Gastroesophageal sphincter (tissue), 4 donors: ENCODE results near the gene FOXF1. TPM values are rescaled to one million over a fixed set of nuclear protein-coding genes. Genes with fewer than 3 reads are reported as not detected.

Experiments used
- ATAC-seq: fragments of 150-250 bp; one replicate; pipeline ENCODE4 v1.9.1; 2016; ENCODE audit warnings: mild to moderate bottlenecking, moderate library complexity
- H3K27ac ChIP-seq, 4 donors: fragments of 200-600 bp; sonication (generic) in 3 of 4; 1 replicate in 3 of 4; 2 replicates in 1 of 4; pipeline ENCODE4 v1.5.1; 2016 to 2019
- H3K27me3 ChIP-seq: fragments of 200-600 bp; sonication (generic); one replicate; pipeline ENCODE4 v1.5.1; 2019
- H3K36me3 ChIP-seq, 2 donors: fragments of 200-600 bp; sonication (generic); one replicate each; pipeline ENCODE4 v1.5.1; 2019; ENCODE audit warnings: control low read depth in 1 of 2
- H3K4me1 ChIP-seq, 3 donors: fragments of 200-600 bp; sonication (generic); 1 replicate in 2 of 3; 2 replicates in 1 of 3; pipeline ENCODE4 v1.5.1; 2016 to 2019; ENCODE audit warnings: control low read depth in 2 of 3
- H3K4me3 ChIP-seq, 2 donors: fragments of 200-600 bp; sonication (generic); one replicate each; pipeline ENCODE4 v1.5.1; 2019; ENCODE audit warnings: mild to moderate bottlenecking in 1 of 2, moderate library complexity in 1 of 2
- H3K9me3 ChIP-seq, 3 donors: fragments of 200-600 bp; sonication (generic); one replicate each; pipeline ENCODE4 v1.5.1; 2017 to 2019; ENCODE audit warnings: control low read depth in 2 of 3
- CTCF ChIP-seq, 4 experiments: fragments of 200-600 bp in 2 of 4; fragments of 450-650 bp in 2 of 4; sonication (generic) in 1 of 4; IDR thresholded peaks; one replicate each; pipeline ENCODE4 v1.5.1; 2017 to 2019; ENCODE audit warnings: antibody characterized with exemption in 4 of 4, mild to moderate bottlenecking in 2 of 4, moderate library complexity in 2 of 4
- EP300 ChIP-seq: sonication (generic); formaldehyde crosslinking; IDR thresholded peaks from one replicate; pipeline ENCODE4 v1.6.1; 2017; ENCODE audit warnings: antibody characterized with exemption, mild to moderate bottlenecking
- POLR2A ChIP-seq, 2 donors: fragments of 450-650 bp; IDR thresholded peaks; one replicate each; pipeline ENCODE4 v1.6.1; 2017; ENCODE audit warnings: antibody characterized with exemption in 2 of 2, mild to moderate bottlenecking in 2 of 2, moderate library complexity in 1 of 2
- POLR2AphosphoS5 ChIP-seq: sonication (generic); formaldehyde crosslinking; IDR thresholded peaks from one replicate; pipeline ENCODE4 v1.6.1; 2017; ENCODE audit warnings: antibody characterized with exemption
- WGBS, 2 donors: methylation state at CpG; one replicate each; pipeline ENCODE4 v1.1.5; 2018; ENCODE audit warnings: low coverage in 1 of 2; 5-methylcytosine and 5-hydroxymethylcytosine counted together
- total RNA-seq, 4 donors: library from RNA; depleted of rRNA; stranded (reverse); fragments of >200 nt; gene quantifications; one replicate each; pipeline ENCODE4 v1.1.0, GENCODE V29; 2016

The FOXF1 gene
- total RNA-seq, 4 donors from 2014 or later: 39.7 to 81.1 (median 59.3) TPM

- TF ChIP-seq POLR2AphosphoS5 (no peak), CTCF (IDR thresholded peaks at IDR 0.05) (no peak), POLR2A (IDR thresholded peaks at IDR 0.05) (no peak)
- Histone ChIP-seq H3K4me1 (peaks cover 0 to 22% (median 0%) of the 10 kb centered on the region in 3 donors), H3K36me3 (no peaks in the 10 kb centered on the region), H3K9me3 (no peaks in the 10 kb centered on the region), H3K4me3 (no peak overlapping the region), H3K27me3 (peaks cover 76% of the 10 kb centered on the region), H3K27ac (no peak overlapping the region)
- no peak for ATAC-seq
- 73% methylated on average over 3 of the region's 9 CpGs; no CpG with 5 or more reads in 1 of the 2 donors for WGBS, 2 donors
Observed at GRCh38 chr16:86559802-86560305, 49.5 kb downstream of the FOXF1 start.

GRCh38 chr16:86562356-86562755, 52.0 kb downstream of the FOXF1 start:
- no peaks in the 10 kb centered on the region for H3K36me3 ChIP-seq
- H3K27ac ChIP-seq: no peak overlapping the region

GRCh38 chr16:86563469-86564345, 53.4 kb downstream of the FOXF1 start:
- Histone ChIP-seq H3K4me3 (peak overlapping the region in 1 of 2 donors; percentile 12), H3K36me3 (no peaks in the 10 kb centered on the region), H3K27me3 (peaks cover 98% of the 10 kb centered on the region), H3K27ac (no peak overlapping the region), H3K4me1 (peaks cover 0 to 42% (median 4%) of the 10 kb centered on the region in 3 donors), H3K9me3 (no peaks in the 10 kb centered on the region)
- 0 to 2% methylated on average over 22 to 26 of the region's 41 CpGs for WGBS, 2 donors
- ATAC-seq: peak; percentile 79
- TF ChIP-seq POLR2A (IDR thresholded peaks at IDR 0.05) (no peak), CTCF (IDR thresholded peaks at IDR 0.05) (peak; percentile 99 to 100 (median 100)), EP300 (no peak), POLR2AphosphoS5 (no peak)

More at GRCh38 chr16:86562356-86562755, 52.0 kb downstream of the FOXF1 start:
- ATAC-seq: no peak
- Histone ChIP-seq H3K27me3 (peaks cover 98% of the 10 kb centered on the region), H3K4me3 (no peak overlapping the region), H3K4me1 (peaks cover 0 to 34% (median 3%) of the 10 kb centered on the region in 3 donors), H3K9me3 (no peaks in the 10 kb centered on the region)
- WGBS, 2 donors: 65 to 91% methylated on average over 2 to 3 of the region's 6 CpGs
- TF ChIP-seq EP300 (no peak), CTCF (IDR thresholded peaks at IDR 0.05) (no peak), POLR2AphosphoS5 (no peak), POLR2A (IDR thresholded peaks at IDR 0.05) (no peak)

Other genes starting within 250 kb of the FOXF1 start
- gene MTHFSD, start 44.7 kb downstream of the FOXF1 start, total RNA-seq: 10 to 100 TPM; 12.5 to 26.6 (median 19.3) TPM
- 1 to 10 TPM in 1 of 4 donors, under 1 TPM in 3; 0.40 to 1.5 (median 0.50) TPM for gene FOXC2, start 56.3 kb downstream of the FOXF1 start, total RNA-seq
- under 1 TPM in 3 of 4 donors, not detected in 1; 0.25 to 0.81 (median 0.58) TPM for gene FOXL1, start 68.0 kb downstream of the FOXF1 start, total RNA-seq